SH-SY5Y (cell line): ENCODE results near the gene ACTMAP.

ENCODE experiments used
- GATA2 ChIP-seq: IDR thresholded peaks from 2 replicates; pipeline ENCODE4 v1.6.1; 2011; ENCODE audit warnings: mild to moderate bottlenecking, low read depth, low read length
- GATA3 ChIP-seq: IDR thresholded peaks from 2 replicates; pipeline ENCODE4 v1.6.1; 2011; ENCODE audit warnings: low read depth, mild to moderate bottlenecking, low read length, moderate library complexity

GRCh38 chr19:40704491-40705361 lies 45.6 kb downstream of the ACTMAP start:
- no peak for TF ChIP-seq GATA2
- TF ChIP-seq GATA3 = no peak
